ENCODE results near the gene CSH1. TPM values are rescaled to one million over a fixed set of nuclear protein-coding genes. Genes with fewer than 3 reads are reported as not detected.
"Not testable (repeated sequence)": the region's sequence is repeated elsewhere in the genome, so short reads cannot be mapped to it uniquely, and the experiment has no call there.

Gene CSH1
- total RNA-seq, 1 donor from 2014 or later, result not detected

DNA sequence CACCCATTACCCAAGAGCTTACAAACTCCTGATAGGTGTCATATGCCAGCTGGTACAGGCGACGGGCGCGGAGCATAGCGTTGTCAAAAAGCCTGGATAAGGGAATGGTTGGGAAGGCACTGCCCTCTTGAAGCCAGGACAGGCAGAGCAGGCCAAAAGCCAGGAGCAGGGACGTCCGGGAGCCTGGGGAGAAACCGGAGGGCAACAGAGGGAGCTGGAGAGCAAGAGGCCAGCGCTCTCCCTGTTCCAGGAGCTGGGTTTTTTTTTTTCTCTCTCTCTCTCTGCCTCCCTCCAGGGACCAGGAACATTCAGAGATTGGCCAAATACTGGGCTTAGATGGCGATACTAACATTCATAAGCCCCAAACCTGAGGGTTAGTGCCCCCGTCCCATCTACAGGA lies 15.0 kb downstream of the CSH1 start:
- DNase-seq, result peak; percentile 46
- intact Hi-C loops (cut with DNase I), result not testable (repeated sequence)
- ATAC-seq (ENCODE audit: poor library complexity), result peak; percentile 72

DNA sequence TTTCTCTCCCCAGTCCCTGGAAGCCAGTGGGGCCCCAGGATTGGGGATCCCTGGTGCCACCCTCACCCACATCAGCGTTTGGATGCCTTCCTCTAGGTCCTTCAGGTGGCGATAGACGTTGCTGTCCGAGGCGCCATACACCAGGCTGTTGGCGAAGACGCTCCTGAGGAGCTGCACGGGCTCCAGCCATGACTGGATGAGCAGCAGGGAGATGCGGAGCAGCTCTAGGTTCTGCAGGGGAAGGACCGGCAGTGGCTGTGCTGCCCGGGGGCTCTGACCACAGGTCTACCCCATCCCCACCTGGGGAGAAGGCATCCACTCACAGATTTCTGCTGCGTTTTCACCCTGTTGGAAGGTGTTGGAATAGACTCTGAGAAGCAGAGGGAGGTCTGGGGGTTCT lies 15.7 kb downstream of the CSH1 start:
- ATAC-seq (ENCODE audit: poor library complexity) (no peak), DNase-seq (no peak)
- intact Hi-C loops (cut with DNase I), result no loop called here

DNA sequence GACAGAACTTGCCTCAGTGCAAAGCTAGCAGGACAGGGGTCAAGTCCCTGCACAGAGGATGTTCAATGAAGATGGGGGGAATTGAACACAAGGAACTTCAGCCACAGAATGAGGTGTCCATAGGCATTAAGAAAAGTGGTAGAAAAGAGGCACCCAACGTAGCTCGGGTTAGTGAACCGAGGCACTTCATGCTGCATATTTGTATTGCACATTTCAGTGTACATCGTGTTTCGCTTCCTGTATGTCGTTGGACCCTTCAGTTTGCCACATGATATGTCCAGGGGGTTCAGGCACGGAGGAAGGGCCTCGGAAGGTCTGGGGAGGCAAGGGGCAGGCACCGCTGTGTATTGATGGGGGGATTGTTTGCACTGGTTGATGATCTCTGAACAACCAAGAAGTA lies 18.0 kb downstream of the CSH1 start:
- ATAC-seq (ENCODE audit: poor library complexity); intact Hi-C loops (cut with DNase I); DNase-seq: not testable (repeated sequence)

DNA sequence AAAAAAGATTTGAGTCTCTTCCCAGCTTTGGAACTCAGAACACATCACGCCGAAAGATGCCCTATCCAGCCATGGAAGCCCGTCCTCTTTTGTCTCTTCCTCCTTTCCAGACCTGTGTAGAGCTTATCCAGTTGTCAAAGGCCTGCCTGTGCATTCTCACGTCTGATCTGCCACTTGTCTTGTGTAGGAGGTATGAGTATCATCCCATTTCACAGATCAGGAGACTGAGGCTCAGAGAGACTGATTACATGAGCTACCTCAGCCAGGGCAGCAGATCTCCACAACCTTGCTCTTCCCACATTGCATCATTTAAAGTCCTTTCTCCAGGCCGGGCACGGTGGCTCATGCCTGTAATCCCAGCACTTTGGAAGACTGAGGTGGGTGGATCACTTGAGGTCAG lies 21.7 kb downstream of the CSH1 start:
- ATAC-seq (ENCODE audit: poor library complexity); intact Hi-C loops (cut with DNase I); DNase-seq: not testable (repeated sequence)

DNA sequence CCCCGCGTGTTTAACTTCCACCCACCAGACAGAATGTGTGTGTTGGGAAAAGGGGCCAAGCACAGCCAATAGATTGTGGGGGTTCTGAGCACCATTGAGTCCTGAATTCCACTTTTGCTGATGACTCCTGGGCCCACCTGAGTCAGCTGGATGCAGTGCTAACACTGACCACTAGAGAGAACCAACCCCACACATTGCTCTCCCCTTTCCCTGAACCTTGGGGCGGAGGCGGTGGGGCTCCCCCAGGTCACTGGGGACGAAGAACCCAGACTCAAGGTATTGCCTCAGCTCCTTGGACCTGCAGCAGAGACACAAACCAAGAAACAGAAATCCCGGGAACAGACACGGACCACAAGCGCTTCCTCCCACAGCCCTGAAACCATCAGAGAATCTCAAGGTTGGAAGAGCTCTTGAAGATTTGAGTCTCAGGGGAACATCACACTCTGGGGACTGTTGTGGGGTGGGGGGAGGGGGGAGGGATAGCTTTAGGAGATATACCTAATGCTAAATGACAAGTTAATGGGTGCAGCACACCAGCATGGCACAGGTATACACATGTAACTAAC lies 22.2 kb downstream of the CSH1 start:
- intact Hi-C loops (cut with DNase I); ATAC-seq (ENCODE audit: poor library complexity); DNase-seq: not testable (repeated sequence)

DNA sequence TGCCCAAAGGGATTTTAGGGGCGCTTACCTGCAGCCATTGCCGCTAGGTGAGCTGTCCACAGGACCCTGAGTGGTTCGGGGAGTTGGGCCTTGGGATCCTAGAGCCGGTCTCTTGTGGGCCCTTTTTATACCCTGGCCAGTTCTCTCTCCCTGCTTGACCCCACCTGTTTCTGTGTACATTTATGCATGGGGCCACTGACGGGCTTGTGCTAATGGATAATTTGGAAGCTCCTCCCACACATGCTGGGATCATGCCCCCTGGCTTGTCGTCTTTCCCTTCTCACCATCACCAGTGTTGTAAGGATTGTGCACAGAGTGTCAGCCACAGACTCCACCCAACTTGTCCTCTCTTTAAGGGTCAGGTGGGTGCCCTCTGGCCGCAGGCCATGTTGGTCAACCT lies 22.8 kb downstream of the CSH1 start, which contains the start of gene CSH2:
CSH2 (minus strand) TSS at position 101 of the 400 bp plus-strand sequence; CDS start at position 38, 63 bp downstream.
- intact Hi-C loops (cut with DNase I); DNase-seq: not testable (repeated sequence)

DNA sequence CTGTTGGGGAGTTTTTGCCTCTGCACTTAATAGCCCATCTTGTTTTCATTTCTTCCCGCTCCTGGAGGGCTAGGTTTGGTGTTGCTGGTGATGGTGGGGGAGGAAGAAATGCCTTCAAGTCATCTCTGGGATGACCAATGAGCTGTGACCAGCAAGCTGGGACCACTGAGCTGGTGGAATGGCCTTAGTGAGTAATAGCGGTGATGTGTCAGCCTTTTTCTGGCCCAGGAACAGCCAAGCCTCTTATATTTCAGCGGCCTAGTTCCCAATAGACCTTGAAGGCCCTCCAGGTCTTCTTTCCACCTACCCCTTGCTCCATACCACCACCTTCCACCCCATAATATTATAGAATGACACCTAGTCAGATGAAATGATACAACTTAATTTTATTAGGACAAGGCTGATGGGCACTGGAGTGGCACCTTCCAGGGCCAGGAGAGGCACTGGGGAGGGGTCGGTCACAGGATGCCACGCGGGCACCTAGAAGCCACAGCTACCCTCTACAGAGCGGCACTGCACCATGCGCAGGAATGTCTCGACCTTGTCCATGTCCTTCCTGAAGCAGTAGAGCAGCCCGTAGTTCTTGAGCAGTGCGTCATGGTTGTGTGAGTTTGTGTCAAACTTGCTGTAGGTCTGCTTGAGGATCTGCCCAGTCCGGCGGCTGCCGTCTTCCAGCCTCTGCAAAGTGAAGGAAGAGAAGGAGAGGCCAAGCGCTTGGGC lies 24.6 kb downstream of the CSH1 start:
- intact Hi-C loops (cut with DNase I); ATAC-seq (ENCODE audit: poor library complexity); DNase-seq: not testable (repeated sequence)

More for the DNA sequence above, 22.8 kb downstream of the CSH1 start, which contains the start of gene CSH2:
- not testable (repeated sequence) for ATAC-seq (ENCODE audit: poor library complexity)

DNA sequence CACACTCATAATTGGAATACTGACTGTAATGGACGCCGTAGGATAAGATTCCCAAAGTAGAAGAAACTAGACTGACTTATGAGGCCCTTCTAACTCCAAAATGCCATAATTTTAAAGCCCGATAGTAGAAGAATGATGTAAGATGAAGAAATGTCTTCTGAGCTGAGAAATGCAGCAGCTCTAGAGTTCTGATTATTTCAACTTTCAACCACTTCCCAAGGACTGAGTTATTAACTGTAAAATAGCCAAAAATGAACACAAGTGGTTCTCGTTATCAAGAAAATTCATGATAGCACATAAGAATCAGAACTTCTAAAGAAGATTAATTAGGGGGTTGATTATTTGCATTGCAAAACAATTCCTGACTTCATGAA lies 26.1 kb downstream of the CSH1 start:
- intact Hi-C loops (cut with DNase I); DNase-seq; ATAC-seq (ENCODE audit: poor library complexity): not testable (repeated sequence)

DNA sequence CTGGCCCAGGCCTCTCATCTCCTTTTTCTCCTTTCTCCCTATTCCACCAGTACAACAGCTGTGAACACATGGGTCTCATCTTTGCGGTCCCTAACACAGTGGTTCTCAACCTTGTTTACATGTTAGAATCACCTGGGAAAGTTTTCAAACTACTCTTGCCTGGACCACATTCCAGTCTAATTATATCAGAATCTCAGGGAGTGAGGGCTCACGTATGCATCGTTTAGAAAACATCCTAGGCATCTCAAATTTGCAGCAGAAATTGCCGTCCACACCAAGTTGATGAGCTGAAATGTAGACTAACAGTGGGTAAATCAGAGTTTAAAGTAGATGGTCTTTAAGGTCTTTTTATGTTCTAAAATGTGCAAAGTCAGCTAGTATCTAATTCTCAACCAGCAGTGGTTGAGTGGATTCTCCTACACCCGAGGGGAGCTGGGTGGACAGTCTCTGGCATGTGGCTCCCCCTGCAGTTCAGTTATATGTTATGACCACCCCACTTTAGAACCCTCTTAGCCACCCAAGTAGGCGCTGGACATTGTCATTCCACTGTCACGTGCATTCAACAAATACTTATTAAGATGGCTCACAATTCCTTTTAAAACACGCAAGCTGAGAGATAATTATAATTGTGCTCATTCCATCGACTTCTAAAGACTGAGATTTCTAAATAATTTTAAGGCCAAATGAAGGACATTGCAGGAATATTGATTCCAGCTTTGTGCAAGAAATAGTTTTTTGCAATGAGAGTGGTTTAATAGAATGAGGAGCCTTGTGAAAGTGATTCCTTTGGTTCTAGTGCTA lies 26.7 kb downstream of the CSH1 start:
- ATAC-seq (ENCODE audit: poor library complexity); DNase-seq: not testable (repeated sequence)

DNA sequence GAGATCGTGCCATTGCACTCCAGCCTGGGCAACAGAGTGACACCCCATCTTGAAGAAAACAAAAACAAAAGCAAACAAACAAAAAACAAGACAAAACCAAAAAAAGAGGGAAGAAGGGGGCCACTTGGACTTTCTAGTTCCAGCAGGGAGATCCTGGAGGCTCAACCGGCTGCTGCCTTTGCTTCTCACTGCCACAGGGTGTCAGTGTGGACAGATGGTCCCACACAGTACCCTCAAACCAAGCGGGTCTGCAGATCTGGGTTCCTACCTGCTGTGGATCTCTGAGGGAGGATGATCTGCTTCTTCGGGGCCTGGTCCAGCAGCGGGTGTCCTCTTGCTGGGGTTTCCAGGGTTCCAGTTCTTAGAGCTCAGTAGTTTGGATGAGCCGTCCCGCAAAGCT lies 29.7 kb downstream of the CSH1 start:
- DNase-seq; ATAC-seq (ENCODE audit: poor library complexity); intact Hi-C loops (cut with DNase I): not testable (repeated sequence)

More for the DNA sequence above, 26.7 kb downstream of the CSH1 start:
- intact Hi-C loops (cut with DNase I), result not testable (repeated sequence)

DNA sequence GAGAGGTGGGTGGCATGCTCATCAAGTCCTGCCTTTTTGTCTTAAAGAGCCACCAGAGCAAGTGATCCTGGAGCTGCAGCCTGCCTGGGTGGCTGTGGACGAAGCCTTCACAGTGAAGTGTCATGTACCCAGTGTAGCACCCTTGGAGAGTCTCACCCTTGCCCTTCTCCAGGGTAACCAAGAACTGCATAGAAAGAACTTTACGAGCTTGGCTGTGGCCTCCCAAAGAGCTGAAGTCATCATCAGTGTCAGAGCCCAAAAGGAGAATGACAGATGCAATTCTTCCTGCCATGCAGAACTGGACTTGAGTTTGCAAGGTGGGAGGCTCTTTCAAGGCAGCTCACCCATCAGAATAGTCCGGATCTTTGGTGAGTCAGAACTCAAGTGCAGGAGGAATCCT lies 37.1 kb downstream of the CSH1 start:
- intact Hi-C loops (cut with DNase I), result no loop called here
- no peak for ATAC-seq (ENCODE audit: poor library complexity)

DNA sequence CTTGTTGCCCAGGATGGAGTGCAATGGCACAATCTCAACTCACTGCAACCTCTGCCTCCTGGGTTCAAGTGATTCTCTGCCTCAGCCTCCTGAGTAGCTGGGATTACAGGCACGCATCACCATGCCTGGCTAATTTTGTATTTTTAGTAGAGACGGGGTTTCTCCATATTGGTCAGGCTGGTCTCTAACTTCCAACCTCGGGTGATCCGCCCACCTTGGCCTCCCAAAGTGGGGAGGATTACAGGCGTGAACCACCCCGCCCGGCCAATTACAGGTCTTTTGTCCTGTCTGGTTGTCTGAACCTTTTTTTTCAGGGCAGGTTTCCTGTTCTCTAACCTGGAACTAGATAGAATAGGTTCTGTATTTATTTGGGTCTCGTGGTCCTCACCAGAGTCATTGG lies 39.9 kb downstream of the CSH1 start:
- ATAC-seq (ENCODE audit: poor library complexity); intact Hi-C loops (cut with DNase I); DNase-seq: not testable (repeated sequence)

More for the DNA sequence above, 37.1 kb downstream of the CSH1 start:
- no peak for DNase-seq

DNA sequence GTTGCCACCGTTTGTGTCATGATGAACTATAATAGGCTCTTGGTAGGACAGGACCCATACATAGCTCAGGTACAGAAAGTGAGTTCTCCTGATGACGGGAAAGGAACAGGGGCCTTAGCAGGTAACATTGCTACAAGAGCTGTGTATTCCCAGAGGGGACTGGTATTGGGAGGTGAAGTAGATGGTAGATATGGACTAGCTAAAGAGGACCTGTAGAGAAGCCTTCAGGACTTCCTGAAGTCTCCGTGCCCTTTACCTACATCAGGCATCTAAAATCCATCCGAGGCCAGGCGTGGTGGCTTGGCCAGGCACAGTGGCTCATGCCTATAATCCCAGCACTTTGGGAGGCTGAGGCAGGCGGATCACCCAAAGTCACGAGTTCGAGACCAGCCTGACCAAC lies 41.2 kb downstream of the CSH1 start:
- ATAC-seq (ENCODE audit: poor library complexity), result no peak
- intact Hi-C loops (cut with DNase I), result no loop called here
- DNase-seq, result no peak

DNA sequence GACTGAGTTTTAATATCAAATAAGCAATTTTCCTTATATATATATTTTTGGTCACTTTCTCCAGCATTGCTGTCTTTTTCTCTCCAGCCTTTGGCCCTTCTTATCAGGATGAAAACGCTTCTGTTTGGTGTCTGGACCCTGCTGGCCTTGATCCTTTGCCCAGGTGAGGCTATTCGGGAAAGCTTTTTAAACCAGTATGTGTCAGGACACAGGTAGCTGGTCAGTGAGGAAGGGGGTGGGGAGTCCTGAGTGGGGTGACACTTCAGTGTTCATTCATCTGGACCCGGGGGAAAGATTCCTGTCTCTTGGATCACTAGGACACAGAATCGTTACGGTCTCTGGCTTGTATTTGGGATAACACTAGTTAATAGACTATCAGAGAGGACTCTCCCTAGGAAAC lies 41.7 kb downstream of the CSH1 start:
- DNase-seq (no peak), ATAC-seq (ENCODE audit: poor library complexity) (no peak)
- intact Hi-C loops (cut with DNase I), result no loop called here

DNA sequence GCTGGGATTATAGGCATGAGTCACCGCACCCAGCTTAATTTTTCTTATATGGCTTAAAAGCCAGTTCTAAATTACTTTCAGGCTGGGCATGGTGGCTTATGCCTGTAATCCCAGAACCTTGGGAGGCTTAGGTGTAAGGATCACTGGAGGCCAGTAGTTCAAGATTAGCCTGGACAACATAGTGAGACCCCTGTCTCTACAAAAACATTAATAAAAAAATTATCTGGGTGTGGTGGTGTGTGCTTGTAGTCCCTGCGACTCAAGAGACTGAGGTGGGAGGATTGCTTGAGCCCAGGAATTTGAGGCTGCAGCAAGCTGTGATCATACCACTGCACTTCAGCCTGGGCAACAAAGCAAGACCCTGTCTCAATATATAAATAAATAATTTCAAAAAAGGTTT lies 43.1 kb downstream of the CSH1 start:
- ATAC-seq (ENCODE audit: poor library complexity) (no peak), DNase-seq (no peak)
- intact Hi-C loops (cut with DNase I), result no loop called here

DNA sequence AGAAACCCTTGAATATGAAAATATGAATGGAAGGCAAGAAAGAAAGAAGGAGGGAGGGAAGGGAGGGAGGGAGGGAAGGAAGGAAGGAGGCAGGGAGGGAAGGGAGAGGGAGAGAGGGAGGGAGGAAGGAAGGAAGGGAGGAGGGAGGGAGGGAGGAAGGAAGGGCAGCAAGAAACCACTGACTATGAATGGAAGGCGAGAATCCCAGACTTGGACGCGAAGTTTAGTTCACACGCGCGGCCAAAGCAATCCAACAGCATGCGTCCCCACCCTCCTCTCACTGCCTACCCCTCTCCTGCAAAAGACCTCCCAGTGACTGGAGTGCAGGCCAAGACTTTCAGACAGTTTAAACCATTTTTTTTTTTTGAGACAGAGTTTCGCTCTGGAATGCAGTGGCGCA lies 46.0 kb downstream of the CSH1 start:
- ATAC-seq (ENCODE audit: poor library complexity), result no peak
- intact Hi-C loops (cut with DNase I), result no loop called here
- DNase-seq, result no peak

DNA sequence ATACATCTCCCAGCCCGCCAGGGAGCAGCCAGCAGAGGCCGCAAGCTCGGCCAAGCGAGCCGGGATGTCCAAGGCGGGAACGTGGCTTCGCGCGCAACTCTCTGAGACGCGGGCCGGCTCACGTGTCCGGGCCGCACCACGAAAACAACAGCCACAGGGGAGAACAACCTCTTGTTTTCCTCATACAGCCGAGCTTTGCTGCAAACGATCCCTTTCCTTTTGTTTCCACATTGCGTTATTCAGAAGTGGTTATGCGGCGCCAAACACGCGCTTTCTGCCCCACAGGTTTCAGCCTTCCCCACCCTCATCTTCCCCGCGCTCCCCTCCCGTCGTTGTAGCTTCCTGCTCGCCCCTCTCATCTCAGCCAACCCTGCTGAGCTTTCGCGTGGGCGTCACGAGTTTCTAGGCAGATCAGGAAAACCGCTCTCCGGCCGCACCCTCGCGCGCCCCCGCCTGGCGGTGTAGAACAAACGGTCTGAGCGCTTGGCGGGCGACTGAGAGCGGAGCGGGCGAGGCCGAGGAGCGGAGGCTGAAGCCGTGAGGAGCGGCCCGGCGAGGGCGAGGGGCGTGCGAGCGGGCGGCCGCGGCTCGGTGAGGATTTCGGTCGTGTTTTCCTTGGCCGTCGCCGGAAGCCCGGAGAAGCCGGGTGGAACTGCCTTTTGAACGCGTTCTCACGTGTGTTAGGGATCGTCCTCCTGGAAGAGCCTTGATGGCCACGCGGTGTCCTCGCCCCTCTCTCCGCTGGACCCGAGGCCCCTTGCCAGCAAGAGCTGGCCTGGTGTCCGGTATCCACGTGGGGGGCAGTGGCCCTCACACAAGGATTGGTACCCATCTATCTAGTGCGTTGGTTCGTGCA lies 47.3 kb downstream of the CSH1 start:
- DNase-seq, result peak; percentile 96
- intact Hi-C loops (cut with DNase I), result no loop called here
- peak; percentile 97 for ATAC-seq (ENCODE audit: poor library complexity)

DNA sequence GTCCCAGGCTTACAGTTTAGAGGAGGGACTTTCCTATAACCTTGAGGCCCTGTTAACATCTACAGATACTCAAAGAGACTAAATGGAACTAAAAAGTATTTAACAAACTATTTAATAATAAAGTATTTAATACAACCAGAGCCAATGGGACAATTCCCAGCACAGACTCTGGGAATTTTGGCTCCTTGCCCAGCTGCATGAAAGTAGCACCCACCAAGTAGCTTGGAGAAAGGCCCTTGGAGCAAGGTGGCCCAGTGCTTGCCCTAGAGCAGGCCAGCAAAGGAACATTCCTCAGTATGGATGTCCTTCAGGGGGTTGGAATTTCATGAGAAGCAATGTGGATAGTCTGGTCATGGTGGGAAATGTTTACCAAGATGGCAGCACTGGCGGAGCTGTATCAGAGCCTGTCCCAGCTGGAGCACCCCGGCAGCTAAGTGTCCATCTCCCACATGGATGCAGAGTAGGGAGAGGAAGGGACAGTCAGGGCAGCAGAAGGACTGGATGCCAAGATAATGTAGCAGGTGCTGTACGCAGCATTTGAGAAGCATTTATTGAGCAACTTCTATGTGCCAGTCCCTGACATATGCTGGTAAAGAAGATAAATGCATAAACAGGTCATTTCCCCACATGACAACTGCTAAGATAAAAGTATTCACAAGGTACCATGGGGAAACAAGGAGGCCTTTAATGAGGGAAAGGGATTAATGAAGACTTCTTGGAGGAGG lies 48.7 kb downstream of the CSH1 start:
- ATAC-seq (ENCODE audit: poor library complexity), result no peak
- intact Hi-C loops (cut with DNase I), result no loop called here
- DNase-seq, result no peak

Data from Right ventricle myocardium superior (tissue), 1 donor.